ENCODE data around the gene TCF25. TPM values are rescaled to one million over a fixed set of nuclear protein-coding genes. Genes with fewer than 3 reads are reported as not detected.

TCF25 gene
- total RNA-seq, 1 donor from 2014 or later = 193 TPM

- Mint-ChIP-seq H3K4me3 (ENCODE audit: unreplicated experiment) (no peak overlapping the region), H3K36me3 (ENCODE audit: low read depth, unreplicated experiment) (peaks cover 20% of the 10 kb centered on the region), H3K4me1 (ENCODE audit: low read depth, unreplicated experiment) (peaks cover 3% of the 10 kb centered on the region), H3K27ac (ENCODE audit: unreplicated experiment) (no peak overlapping the region), H3K9me3 (ENCODE audit: unreplicated experiment) (no peaks in the 10 kb centered on the region), H3K27me3 (ENCODE audit: low read depth, unreplicated experiment) (no peaks in the 10 kb centered on the region)
- Histone ChIP-seq H3K4me1 (ENCODE audit: insufficient read depth, low read length) (peaks cover 3% of the 10 kb centered on the region), H3K9ac (ENCODE audit: low read length) (no peak overlapping the region), H3K27me3 (ENCODE audit: insufficient read depth, low read length) (no peaks in the 10 kb centered on the region), H2AFZ (ENCODE audit: low read depth, low read length) (no peak overlapping the region), H3K4me3 (ENCODE audit: insufficient read depth, low read depth, low read length) (no peak overlapping the region), H3K36me3 (ENCODE audit: insufficient read depth, low read length) (peaks cover 23% of the 10 kb centered on the region), H3K79me2 (ENCODE audit: insufficient read depth, low read length) (peaks cover 5% of the 10 kb centered on the region), H3K9me3 (ENCODE audit: insufficient read depth, low read depth, low read length) (peaks cover 3% of the 10 kb centered on the region), H4K20me1 (ENCODE audit: insufficient read depth, low read length) (peaks cover 39% of the 10 kb centered on the region), H3K27ac (ENCODE audit: low read depth, low read length) (no peak overlapping the region), H3K4me2 (ENCODE audit: low read length) (no peak overlapping the region)
- DNase-seq (ENCODE audit: low read depth) (no peak), FAIRE-seq (no peak)
- TF ChIP-seq EZH2 (IDR thresholded peaks at IDR 0.05; ENCODE audit: insufficient read depth, low read length) (no peak), CTCF (IDR thresholded peaks at IDR 0.05; ENCODE audit: insufficient read depth, low read depth, low read length) (no peak)
Observed at GRCh38 chr16:89904606-89905510, 31.5 kb downstream of the TCF25 start.

- no peaks in the 10 kb centered on the region for H3K27me3 Mint-ChIP-seq (ENCODE audit: low read depth, unreplicated experiment)
- Histone ChIP-seq H3K9me3 (ENCODE audit: insufficient read depth, low read depth, low read length) (peaks cover 3% of the 10 kb centered on the region), H3K4me1 (ENCODE audit: insufficient read depth, low read length) (peaks cover 11% of the 10 kb centered on the region), H3K27ac (ENCODE audit: low read depth, low read length) (no peak overlapping the region), H3K4me3 (ENCODE audit: insufficient read depth, low read depth, low read length) (no peak overlapping the region), H4K20me1 (ENCODE audit: insufficient read depth, low read length) (peaks cover 38% of the 10 kb centered on the region), H3K9ac (ENCODE audit: low read length) (no peak overlapping the region), H3K79me2 (ENCODE audit: insufficient read depth, low read length) (peaks cover under 1% of the 10 kb centered on the region), H3K4me2 (ENCODE audit: low read length) (no peak overlapping the region), H3K27me3 (ENCODE audit: insufficient read depth, low read length) (no peaks in the 10 kb centered on the region), H2AFZ (ENCODE audit: low read depth, low read length) (no peak overlapping the region), H3K36me3 (ENCODE audit: insufficient read depth, low read length) (peaks cover 16% of the 10 kb centered on the region)
- DNase-seq (ENCODE audit: low read depth) (no peak), FAIRE-seq (no peak)
- H3K9me3 Mint-ChIP-seq (ENCODE audit: unreplicated experiment) = no peaks in the 10 kb centered on the region
- H3K36me3 Mint-ChIP-seq (ENCODE audit: low read depth, unreplicated experiment) = peaks cover 15% of the 10 kb centered on the region
- no peaks in the 10 kb centered on the region for H3K4me1 Mint-ChIP-seq (ENCODE audit: low read depth, unreplicated experiment)
- no peak overlapping the region for H3K4me3 Mint-ChIP-seq (ENCODE audit: unreplicated experiment)
- H3K27ac Mint-ChIP-seq (ENCODE audit: unreplicated experiment) = no peak overlapping the region
- TF ChIP-seq CTCF (IDR thresholded peaks at IDR 0.05; ENCODE audit: insufficient read depth, low read depth, low read length) (no peak), EZH2 (IDR thresholded peaks at IDR 0.05; ENCODE audit: insufficient read depth, low read length) (no peak)
Observed at GRCh38 chr16:89905511-89906139, 32.2 kb downstream of the TCF25 start.

Measured in astrocyte (in vitro differentiated cells and primary cell).